ENCODE data around the gene APBA2. TPM values are rescaled to one million over a fixed set of nuclear protein-coding genes. Genes with fewer than 3 reads are reported as not detected.
A peak's percentile ranks its signal among the peaks of the same experiment; 100 is the strongest.

Gene APBA2
- total RNA-seq, 2 experiments from 2014 or later: 30.8 to 32.0 TPM

GRCh38 chr15:28915041-28915810, 29.5 kb downstream of the APBA2 start:
- no peaks in the 10 kb centered on the region for H3K9me3 Mint-ChIP-seq
- TF ChIP-seq, protein P1, sequence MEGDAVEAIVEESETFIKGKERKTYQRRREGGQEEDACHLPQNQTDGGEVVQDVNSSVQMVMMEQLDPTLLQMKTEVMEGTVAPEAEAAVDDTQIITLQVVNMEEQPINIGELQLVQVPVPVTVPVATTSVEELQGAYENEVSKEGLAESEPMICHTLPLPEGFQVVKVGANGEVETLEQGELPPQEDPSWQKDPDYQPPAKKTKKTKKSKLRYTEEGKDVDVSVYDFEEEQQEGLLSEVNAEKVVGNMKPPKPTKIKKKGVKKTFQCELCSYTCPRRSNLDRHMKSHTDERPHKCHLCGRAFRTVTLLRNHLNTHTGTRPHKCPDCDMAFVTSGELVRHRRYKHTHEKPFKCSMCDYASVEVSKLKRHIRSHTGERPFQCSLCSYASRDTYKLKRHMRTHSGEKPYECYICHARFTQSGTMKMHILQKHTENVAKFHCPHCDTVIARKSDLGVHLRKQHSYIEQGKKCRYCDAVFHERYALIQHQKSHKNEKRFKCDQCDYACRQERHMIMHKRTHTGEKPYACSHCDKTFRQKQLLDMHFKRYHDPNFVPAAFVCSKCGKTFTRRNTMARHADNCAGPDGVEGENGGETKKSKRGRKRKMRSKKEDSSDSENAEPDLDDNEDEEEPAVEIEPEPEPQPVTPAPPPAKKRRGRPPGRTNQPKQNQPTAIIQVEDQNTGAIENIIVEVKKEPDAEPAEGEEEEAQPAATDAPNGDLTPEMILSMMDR (IDR thresholded peaks at IDR 0.05): no peak
- peaks cover 41% of the 10 kb centered on the region for H3K4me1 Mint-ChIP-seq (ENCODE audit: low read depth)
- intact Hi-C loops (cut with micrococcal nuclease): no loop called here
- ATAC-seq (no peak), DNase-seq (no peak)
- no peaks in the 10 kb centered on the region for H3K27me3 Mint-ChIP-seq
- ChIA-PET CTCF (no interaction called here), POLR2A (no interaction called here)
- no peaks in the 10 kb centered on the region for H3K36me3 Mint-ChIP-seq (ENCODE audit: low read depth)
- no peak overlapping the region for H3K27ac Mint-ChIP-seq
- H3K4me3 Mint-ChIP-seq: no peak overlapping the region

GRCh38 chr15:28915935-28916334, 30.2 kb downstream of the APBA2 start:
- peaks cover 46% of the 10 kb centered on the region for H3K4me1 Mint-ChIP-seq (ENCODE audit: low read depth)
- TF ChIP-seq, protein P1 (IDR thresholded peaks at IDR 0.05): no peak

GRCh38 chr15:28917791-28918140, 32.0 kb downstream of the APBA2 start:
- DNase-seq: no peak
- TF ChIP-seq, protein P1 (IDR thresholded peaks at IDR 0.05): no peak
- intact Hi-C loops (cut with micrococcal nuclease): no loop called here
- CTCF ChIA-PET: interaction anchor here (1.1 kb wide), 1 partner anchor 58 kb away, joined by 4 read pairs; no protein-coding TSS in a partner anchor
- Mint-ChIP-seq H3K27ac (no peak overlapping the region), H3K27me3 (no peaks in the 10 kb centered on the region), H3K36me3 (ENCODE audit: low read depth) (peaks cover 9% of the 10 kb centered on the region), H3K9me3 (no peaks in the 10 kb centered on the region), H3K4me3 (no peak overlapping the region), H3K4me1 (ENCODE audit: low read depth) (peaks cover 42% of the 10 kb centered on the region)
- POLR2A ChIA-PET: no interaction called here
- no peak for ATAC-seq

More at GRCh38 chr15:28915935-28916334, 30.2 kb downstream of the APBA2 start:
- ATAC-seq (no peak), DNase-seq (no peak)
- POLR2A ChIA-PET: interaction anchor here (0.6 kb wide), 1 partner anchor 13 kb away, joined by 3 read pairs; no protein-coding TSS in a partner anchor
- no peak overlapping the region for H3K4me3 Mint-ChIP-seq
- intact Hi-C loops (cut with micrococcal nuclease): no loop called here
- no peaks in the 10 kb centered on the region for H3K36me3 Mint-ChIP-seq (ENCODE audit: low read depth)
- H3K9me3 Mint-ChIP-seq: no peaks in the 10 kb centered on the region
- no peak overlapping the region for H3K27ac Mint-ChIP-seq
- H3K27me3 Mint-ChIP-seq: no peaks in the 10 kb centered on the region
- CTCF ChIA-PET: no interaction called here

DNA sequence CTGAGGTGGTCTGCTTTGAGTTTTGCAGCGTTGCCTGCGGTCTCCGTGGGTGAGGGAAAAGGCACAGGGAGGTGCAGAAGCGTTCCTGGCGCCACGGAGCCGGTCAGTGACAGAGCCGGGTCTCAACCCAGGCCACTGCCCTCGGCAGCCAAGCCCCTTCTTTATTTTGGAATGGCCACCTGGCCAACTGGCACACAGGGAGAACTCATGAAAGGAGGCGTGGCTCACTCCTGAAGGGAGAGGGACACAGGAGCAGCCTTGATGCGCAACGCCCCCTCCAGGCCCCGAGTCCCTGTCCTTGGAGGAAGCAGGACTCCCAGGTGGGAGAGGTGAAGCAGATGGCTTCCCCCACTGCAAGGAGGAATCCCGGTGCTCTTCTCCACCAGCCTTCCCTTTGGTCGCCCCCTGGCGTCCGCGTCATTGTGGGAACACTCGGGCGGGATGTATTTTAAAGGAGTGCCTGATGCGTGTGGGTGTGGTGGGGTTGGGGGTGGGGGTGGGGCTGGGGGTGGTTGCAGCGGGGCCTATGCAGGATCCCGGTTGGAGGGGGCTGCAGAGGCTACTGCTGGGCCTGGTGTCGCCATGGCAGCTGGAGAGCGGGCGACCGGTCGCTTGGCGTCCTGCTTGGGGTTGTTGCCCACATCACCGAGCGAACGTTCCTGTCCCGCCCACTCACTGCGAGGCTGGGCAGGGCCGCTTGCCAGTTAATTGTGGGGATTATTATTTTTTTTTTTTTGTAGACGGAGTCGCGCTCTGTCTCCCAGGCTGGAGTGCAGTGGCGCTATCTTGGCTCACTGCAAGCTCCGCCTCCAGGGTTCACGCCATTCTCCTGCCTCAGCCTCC, 32.6 kb downstream of the APBA2 start:
- ATAC-seq (no peak), DNase-seq (no peak)
- ChIA-PET CTCF (interaction anchor here (1.1 to 1.5 kb wide), 2 partner anchors 57 to 172 kb away, joined by 4 to 5 read pairs; no protein-coding TSS in a partner anchor), POLR2A (no interaction called here)
- Mint-ChIP-seq H3K9me3 (no peaks in the 10 kb centered on the region), H3K27me3 (no peaks in the 10 kb centered on the region), H3K4me3 (peak overlapping the region; percentile 70), H3K27ac (no peak overlapping the region), H3K36me3 (ENCODE audit: low read depth) (peaks cover 14% of the 10 kb centered on the region), H3K4me1 (ENCODE audit: low read depth) (peaks cover 42% of the 10 kb centered on the region)
- TF ChIP-seq, protein P1 (IDR thresholded peaks at IDR 0.05): no peak
- intact Hi-C loops (cut with micrococcal nuclease): no loop called here
